ENCODE data around the gene OR51D1. TPM values are rescaled to one million over a fixed set of nuclear protein-coding genes. Genes with fewer than 3 reads are reported as not detected.

The OR51D1 gene
- total RNA-seq, 1 experiment from 2014 or later: not detected

DNA sequence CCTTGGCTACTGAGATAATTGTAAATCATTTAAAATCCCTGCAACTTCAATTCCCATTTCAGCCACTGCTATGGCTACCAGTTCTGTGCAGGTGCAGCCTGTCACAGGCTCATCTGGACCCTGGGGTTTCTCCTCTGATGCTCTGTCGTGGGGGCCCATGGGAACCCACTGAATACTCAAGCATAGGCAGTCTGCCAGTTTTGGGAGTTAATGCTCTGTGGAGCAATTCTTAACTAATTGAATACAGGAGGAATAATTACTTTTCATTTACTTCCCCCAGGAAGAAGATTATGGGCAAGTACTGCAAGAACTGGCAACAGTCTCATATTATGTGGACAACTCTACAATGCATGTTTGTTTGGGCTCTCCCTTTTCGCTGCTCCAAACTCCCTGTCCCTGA lies 34.5 kb downstream of the OR51D1 start:
- Mint-ChIP-seq H3K9me3 (ENCODE audit: low read depth, unreplicated experiment) (no peaks in the 10 kb centered on the region), H3K27ac (ENCODE audit: unreplicated experiment) (no peak overlapping the region), H3K4me1 (ENCODE audit: low read depth, unreplicated experiment) (peaks cover 8% of the 10 kb centered on the region), H3K27me3 (ENCODE audit: unreplicated experiment) (peaks cover 23% of the 10 kb centered on the region), H3K36me3 (ENCODE audit: insufficient read depth, unreplicated experiment) (no peaks in the 10 kb centered on the region), H3K4me3 (ENCODE audit: low read depth, unreplicated experiment) (no peak overlapping the region)
- intact Hi-C loops (cut with micrococcal nuclease; ENCODE audit: unreplicated experiment): loop anchor here (2.0 kb wide), 1 partner anchor 35 kb away; the partner anchor contains the start of gene OR51D1
- no TSS peak for BruUV-seq (replicated peaks)
- TF ChIP-seq, protein P1, sequence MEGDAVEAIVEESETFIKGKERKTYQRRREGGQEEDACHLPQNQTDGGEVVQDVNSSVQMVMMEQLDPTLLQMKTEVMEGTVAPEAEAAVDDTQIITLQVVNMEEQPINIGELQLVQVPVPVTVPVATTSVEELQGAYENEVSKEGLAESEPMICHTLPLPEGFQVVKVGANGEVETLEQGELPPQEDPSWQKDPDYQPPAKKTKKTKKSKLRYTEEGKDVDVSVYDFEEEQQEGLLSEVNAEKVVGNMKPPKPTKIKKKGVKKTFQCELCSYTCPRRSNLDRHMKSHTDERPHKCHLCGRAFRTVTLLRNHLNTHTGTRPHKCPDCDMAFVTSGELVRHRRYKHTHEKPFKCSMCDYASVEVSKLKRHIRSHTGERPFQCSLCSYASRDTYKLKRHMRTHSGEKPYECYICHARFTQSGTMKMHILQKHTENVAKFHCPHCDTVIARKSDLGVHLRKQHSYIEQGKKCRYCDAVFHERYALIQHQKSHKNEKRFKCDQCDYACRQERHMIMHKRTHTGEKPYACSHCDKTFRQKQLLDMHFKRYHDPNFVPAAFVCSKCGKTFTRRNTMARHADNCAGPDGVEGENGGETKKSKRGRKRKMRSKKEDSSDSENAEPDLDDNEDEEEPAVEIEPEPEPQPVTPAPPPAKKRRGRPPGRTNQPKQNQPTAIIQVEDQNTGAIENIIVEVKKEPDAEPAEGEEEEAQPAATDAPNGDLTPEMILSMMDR (IDR thresholded peaks at IDR 0.05; ENCODE audit: unreplicated experiment): no peak
- DNase-seq: no peak
- CTCF ChIA-PET: no interaction called here

DNA sequence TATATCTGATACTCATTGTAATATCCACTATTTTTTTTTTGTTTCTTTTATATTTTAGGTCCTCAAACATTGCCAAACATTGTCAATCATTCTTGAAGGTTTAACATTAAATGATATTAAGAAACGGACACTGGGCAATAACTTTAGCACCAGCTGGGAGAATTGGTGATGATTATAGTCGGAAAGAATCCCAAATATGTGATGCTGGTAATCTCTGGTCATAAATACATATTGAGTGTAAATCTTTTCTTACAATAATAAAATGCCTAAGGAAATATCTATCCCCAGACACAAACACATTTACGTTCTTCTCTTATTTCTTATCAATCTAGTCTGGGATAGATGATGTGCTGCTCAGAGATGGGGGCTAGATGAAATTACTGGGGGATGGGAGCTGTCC lies 35.2 kb downstream of the OR51D1 start:
- BruUV-seq (replicated peaks): no TSS peak
- Mint-ChIP-seq H3K36me3 (ENCODE audit: insufficient read depth, unreplicated experiment) (no peaks in the 10 kb centered on the region), H3K27ac (ENCODE audit: unreplicated experiment) (no peak overlapping the region), H3K9me3 (ENCODE audit: low read depth, unreplicated experiment) (no peaks in the 10 kb centered on the region), H3K4me3 (ENCODE audit: low read depth, unreplicated experiment) (no peak overlapping the region), H3K27me3 (ENCODE audit: unreplicated experiment) (peaks cover 23% of the 10 kb centered on the region), H3K4me1 (ENCODE audit: low read depth, unreplicated experiment) (peaks cover 8% of the 10 kb centered on the region)
- TF ChIP-seq, protein P1 (IDR thresholded peaks at IDR 0.05; ENCODE audit: unreplicated experiment): no peak
- no peak for DNase-seq
- intact Hi-C loops (cut with micrococcal nuclease; ENCODE audit: unreplicated experiment): loop anchor here (2.0 kb wide), 1 partner anchor 36 kb away; the partner anchor contains the start of gene OR51D1
- CTCF ChIA-PET: interaction anchor here (0.6 kb wide), 1 partner anchor 608 kb away, joined by 4 read pairs; no protein-coding TSS in a partner anchor

DNA sequence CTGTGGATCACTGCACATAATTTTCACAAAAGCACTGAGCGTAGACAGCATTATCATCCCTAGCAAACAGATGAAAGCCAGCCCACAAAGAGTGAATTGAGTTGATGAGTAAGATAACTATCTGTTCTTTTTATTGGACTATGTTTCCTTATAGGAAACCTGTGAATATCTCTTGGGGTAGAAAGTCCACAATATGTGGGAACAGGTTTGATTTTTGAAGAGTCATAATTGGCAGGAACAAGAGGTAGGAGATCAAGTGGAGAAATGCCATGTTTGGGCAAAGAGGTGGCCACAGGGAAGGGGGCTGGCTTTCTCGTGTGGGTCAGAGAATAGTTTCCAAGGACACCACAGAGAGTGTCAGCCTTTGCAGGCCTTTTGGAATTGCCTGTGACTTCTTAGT lies 36.5 kb downstream of the OR51D1 start:
- Mint-ChIP-seq H3K9me3 (ENCODE audit: low read depth, unreplicated experiment) (no peaks in the 10 kb centered on the region), H3K4me3 (ENCODE audit: low read depth, unreplicated experiment) (no peak overlapping the region), H3K27me3 (ENCODE audit: unreplicated experiment) (peaks cover 23% of the 10 kb centered on the region), H3K4me1 (ENCODE audit: low read depth, unreplicated experiment) (peaks cover 8% of the 10 kb centered on the region), H3K27ac (ENCODE audit: unreplicated experiment) (no peak overlapping the region), H3K36me3 (ENCODE audit: insufficient read depth, unreplicated experiment) (no peaks in the 10 kb centered on the region)
- TF ChIP-seq, protein P1 (IDR thresholded peaks at IDR 0.05; ENCODE audit: unreplicated experiment): no peak
- no TSS peak for BruUV-seq (replicated peaks)
- no peak for DNase-seq
- intact Hi-C loops (cut with micrococcal nuclease; ENCODE audit: unreplicated experiment): loop anchor here (2.0 kb wide), 1 partner anchor 37 kb away; the partner anchor contains the start of gene OR51D1
- CTCF ChIA-PET: no interaction called here

DNA sequence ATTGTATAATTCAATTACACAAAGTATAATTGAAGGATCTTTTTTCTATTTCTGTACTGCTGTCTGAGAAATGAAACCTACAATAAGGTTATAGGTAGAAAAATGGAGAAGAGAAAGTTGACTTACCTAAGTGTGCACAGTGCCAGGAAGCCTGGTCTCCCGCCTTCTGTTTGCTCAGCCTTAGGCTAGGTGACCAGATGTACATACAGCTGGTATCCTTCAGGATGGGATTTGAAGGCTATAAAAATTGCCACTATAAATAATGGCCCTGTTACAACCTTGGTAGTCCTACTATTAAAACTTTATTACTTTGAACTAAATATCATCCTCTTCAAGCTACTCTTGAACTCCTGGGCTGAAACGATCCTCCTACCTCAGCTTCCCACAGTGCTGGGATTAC lies 40.7 kb downstream of the OR51D1 start:
- H3K27me3 Mint-ChIP-seq (ENCODE audit: unreplicated experiment): peaks cover 10% of the 10 kb centered on the region
- H3K4me1 Mint-ChIP-seq (ENCODE audit: low read depth, unreplicated experiment): no peaks in the 10 kb centered on the region
- intact Hi-C loops (cut with micrococcal nuclease; ENCODE audit: unreplicated experiment): no loop called here
- BruUV-seq (replicated peaks): no TSS peak
- no peaks in the 10 kb centered on the region for H3K36me3 Mint-ChIP-seq (ENCODE audit: insufficient read depth, unreplicated experiment)
- no peak for DNase-seq
- H3K27ac Mint-ChIP-seq (ENCODE audit: unreplicated experiment): no peak overlapping the region
- CTCF ChIA-PET: no interaction called here
- no peaks in the 10 kb centered on the region for H3K9me3 Mint-ChIP-seq (ENCODE audit: low read depth, unreplicated experiment)
- TF ChIP-seq, protein P1 (IDR thresholded peaks at IDR 0.05; ENCODE audit: unreplicated experiment): no peak
- no peak overlapping the region for H3K4me3 Mint-ChIP-seq (ENCODE audit: low read depth, unreplicated experiment)

Data from Calu3 (cell line).